KOPT-K1 (cell line): ENCODE data around the gene VIPR2.
"Not testable (repeated sequence)": the region's sequence is repeated elsewhere in the genome, so short reads cannot be mapped to it uniquely, and the experiment has no call there.

Source experiments
- H3K27ac ChIP-seq: fragments of 200-600 bp; sonication (generic); 2 replicates; pipeline ENCODE4 v1.5.1; 2016; ENCODE audit warnings: antibody characterized with exemption, mild to moderate bottlenecking, low read depth, low read length; ENCODE audit not compliant: poor library complexity, severe bottlenecking
- H3K36me3 ChIP-seq: fragments of 200-600 bp; sonication (generic); 2 replicates; pipeline ENCODE4 v1.5.1; 2017; ENCODE audit warnings: antibody characterized with exemption, mild to moderate bottlenecking, low read length, moderate library complexity; ENCODE audit not compliant: insufficient read depth
- H3K9me3 ChIP-seq: fragments of 200-600 bp; sonication (generic); 2 replicates; pipeline ENCODE4 v1.5.1; 2017; ENCODE audit warnings: antibody characterized with exemption, low read length, mild to moderate bottlenecking; ENCODE audit not compliant: insufficient read depth, poor library complexity, severe bottlenecking

VIPR2 gene

GRCh38 chr7:159091480-159092475 lies 52.9 kb downstream of the VIPR2 start:
- Histone ChIP-seq H3K9me3 (no peaks in the 10 kb centered on the region), H3K36me3 (peaks cover 75% of the 10 kb centered on the region), H3K27ac (peak overlapping the region; percentile 7)

DNA sequence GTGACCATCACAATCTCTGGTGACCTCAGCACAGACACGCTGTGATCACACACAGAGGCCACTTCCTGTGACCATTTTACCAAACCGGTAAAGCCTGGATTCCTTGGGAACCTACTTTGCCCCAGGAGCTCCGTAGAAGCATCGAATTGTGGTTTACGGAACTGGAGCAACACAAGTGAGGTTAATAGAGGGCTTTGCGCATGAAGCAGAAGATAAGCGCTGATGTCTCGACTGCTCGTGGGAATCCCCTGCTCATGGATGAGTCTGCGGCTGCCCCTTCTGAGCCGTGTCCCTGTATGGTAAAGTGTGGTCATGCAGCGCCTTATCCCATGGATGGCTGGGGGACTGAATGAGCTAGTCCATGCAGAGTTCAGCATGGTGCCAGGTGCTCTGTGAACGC lies 53.6 kb downstream of the VIPR2 start:
- H3K36me3 ChIP-seq = peaks cover 75% of the 10 kb centered on the region
- no peak overlapping the region for H3K27ac ChIP-seq
- H3K9me3 ChIP-seq = no peaks in the 10 kb centered on the region

- H3K36me3 ChIP-seq = peaks cover 73% of the 10 kb centered on the region
- H3K27ac ChIP-seq = no peak overlapping the region
- no peaks in the 10 kb centered on the region for H3K9me3 ChIP-seq
Observed at GRCh38 chr7:159088016-159088865, 56.4 kb downstream of the VIPR2 start.

- Histone ChIP-seq H3K27ac (peak overlapping the region; percentile 87), H3K36me3 (peaks cover 64% of the 10 kb centered on the region), H3K9me3 (no peaks in the 10 kb centered on the region)
Observed at GRCh38 chr7:159086301-159086925, 58.3 kb downstream of the VIPR2 start.

DNA sequence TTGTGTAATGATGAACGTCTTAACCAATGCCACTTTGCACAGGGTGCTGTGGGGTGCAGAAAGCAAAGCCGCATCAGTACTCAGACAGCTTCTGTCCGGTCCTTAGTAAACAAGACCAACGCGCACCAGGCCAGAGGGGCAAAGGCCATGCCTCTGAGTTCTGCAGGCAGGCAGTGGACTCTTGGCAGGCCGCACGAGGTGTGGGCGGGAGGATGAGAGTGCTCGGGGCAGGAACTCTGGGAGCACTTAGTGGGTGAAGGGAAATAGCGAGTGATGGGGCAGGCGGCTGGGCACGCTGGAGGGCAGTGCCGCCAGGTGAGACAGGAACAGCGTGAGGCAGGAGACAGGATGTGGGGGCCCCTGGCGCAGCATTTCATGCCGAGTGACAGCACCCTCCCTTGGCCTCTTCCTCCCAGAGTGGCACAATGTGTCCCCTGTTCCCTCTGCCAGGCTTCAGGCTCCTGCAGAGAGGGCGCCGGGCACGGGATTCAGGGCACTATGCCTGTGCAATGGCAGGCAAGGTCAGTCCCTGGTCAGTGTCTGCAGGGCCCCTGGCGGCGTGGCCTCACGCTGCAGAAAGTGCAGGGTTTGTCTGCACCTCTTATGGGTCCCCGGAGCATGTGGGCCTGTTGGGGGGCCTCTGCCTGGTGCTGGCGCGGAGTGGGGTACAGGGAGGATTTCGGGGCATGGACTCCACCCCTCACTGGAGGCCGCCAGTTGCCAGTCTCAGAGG lies 60.4 kb downstream of the VIPR2 start:
- no peaks in the 10 kb centered on the region for H3K9me3 ChIP-seq
- H3K27ac ChIP-seq = peak overlapping the region; percentile 87
- peaks cover 54% of the 10 kb centered on the region for H3K36me3 ChIP-seq

DNA sequence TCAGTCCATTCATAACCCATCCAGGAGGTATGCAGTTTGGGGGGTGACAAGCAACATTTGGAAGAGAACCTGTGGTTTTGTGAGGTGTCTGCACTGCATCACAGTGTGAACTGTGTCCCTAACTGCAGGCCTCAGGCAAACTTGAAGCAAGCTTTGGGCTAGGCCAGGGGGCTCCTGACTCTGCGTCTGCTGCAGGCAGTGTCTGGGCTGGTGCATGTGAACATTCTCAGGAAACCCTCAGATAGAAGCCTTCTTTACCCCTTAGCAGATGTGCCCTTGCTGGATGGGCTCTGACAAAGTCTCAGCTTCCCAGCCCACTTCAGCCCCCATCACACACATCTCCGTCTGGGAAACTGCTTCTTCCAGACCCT lies 61.0 kb downstream of the VIPR2 start:
- Histone ChIP-seq H3K9me3 (peaks cover 4% of the 10 kb centered on the region), H3K27ac (peak overlapping the region; percentile 87), H3K36me3 (peaks cover 57% of the 10 kb centered on the region)

- H3K36me3 ChIP-seq = peaks cover 57% of the 10 kb centered on the region
- peak overlapping the region; percentile 87 for H3K27ac ChIP-seq
- peaks cover 10% of the 10 kb centered on the region for H3K9me3 ChIP-seq
Observed at GRCh38 chr7:159083001-159083697, 61.5 kb downstream of the VIPR2 start.

GRCh38 chr7:159082075-159082474 lies 62.6 kb downstream of the VIPR2 start:
- Histone ChIP-seq H3K36me3 (peaks cover 53% of the 10 kb centered on the region), H3K9me3 (peaks cover 17% of the 10 kb centered on the region)
- not testable (repeated sequence) for H3K27ac ChIP-seq

DNA sequence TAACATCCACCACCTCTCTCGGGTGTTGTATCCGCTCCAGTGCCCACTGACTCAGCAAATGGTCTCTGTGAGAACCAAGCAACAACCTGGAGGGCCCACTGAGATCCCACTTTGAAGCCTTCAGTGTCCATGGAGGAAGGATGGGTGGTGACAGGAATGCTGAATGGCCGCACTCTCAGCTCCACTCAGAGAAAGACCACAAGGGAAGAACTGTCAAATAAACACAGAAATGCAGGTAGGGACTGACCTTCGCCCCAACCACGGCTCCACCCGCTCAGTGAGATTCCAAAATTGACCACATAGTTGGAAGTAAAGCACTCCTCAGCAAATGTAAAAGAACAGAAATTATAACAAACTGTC lies 65.8 kb downstream of the VIPR2 start:
- Histone ChIP-seq H3K9me3 (peaks cover 36% of the 10 kb centered on the region), H3K36me3 (peaks cover 37% of the 10 kb centered on the region), H3K27ac (peak overlapping the region; percentile 44)

DNA sequence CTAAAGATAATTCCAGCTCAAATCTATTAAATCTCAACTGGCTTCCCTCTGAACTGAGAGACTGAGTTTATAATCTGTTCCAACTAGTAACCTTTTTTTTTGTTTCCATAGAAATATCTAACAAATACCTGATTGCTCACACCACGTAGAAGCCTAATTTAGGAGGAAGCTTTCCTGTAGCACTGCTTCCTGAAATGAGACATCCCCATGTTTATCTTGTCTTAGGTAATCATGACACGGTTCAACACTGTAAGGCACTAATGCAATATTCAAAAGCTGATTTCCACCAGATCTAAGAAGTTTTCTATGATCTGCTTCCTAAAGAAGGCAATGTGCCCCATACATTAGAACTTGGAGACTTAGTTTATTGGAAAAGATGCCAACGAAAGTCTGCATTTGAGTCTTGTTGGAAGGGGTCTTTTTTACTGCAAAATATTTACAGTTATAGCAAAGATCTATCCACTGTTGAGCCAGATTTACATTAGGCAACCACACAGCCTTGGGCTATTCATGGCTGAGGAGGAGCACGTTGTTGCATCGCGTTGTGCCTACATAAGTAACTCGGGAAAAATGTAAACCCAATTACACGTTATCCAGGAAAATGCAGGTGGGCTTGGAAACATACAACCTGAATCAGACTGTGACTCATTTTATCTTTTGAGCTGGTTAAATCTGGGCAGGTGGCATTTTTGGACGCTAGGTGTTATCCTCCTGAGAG lies 66.3 kb downstream of the VIPR2 start:
- H3K36me3 ChIP-seq = peaks cover 32% of the 10 kb centered on the region
- peak overlapping the region; percentile 44 for H3K27ac ChIP-seq
- peaks cover 36% of the 10 kb centered on the region for H3K9me3 ChIP-seq

GRCh38 chr7:159076333-159076732 lies 68.3 kb downstream of the VIPR2 start:
- Histone ChIP-seq H3K36me3 (peaks cover 22% of the 10 kb centered on the region), H3K27ac (peak overlapping the region; percentile 92), H3K9me3 (peaks cover 36% of the 10 kb centered on the region)

DNA sequence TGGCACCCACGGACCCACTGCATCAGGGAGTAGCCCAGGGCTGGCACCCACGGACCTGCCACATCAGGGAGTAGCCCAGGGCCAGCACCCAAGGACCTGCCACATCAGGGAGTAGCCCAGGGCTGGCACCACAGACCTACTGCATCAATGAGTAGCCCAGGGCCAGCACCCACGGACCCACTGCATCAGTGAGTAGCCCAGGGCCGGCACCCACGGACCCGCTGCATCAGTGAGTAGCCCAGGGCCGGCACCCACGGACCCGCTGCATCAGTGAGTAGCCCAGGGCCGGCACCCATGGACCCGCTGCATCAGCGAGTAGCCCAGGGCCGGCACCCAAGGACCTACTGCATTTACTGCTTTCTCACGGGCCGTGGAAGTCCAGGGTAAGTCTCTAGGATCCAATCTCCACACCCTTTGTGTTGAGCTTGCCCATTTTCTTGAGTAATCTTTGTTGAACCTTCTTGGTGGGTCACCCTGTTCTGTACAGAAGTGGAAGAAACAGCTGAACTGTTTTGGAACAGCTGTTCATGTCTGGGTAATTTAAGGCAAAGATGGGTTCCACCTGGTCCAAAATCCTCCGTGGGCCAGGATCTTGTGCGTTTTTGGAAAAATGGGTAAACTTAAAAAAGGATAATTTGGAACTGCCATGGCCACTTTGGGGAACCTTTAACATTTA lies 69.0 kb downstream of the VIPR2 start:
- Histone ChIP-seq H3K36me3 (peaks cover 22% of the 10 kb centered on the region), H3K9me3 (peaks cover 36% of the 10 kb centered on the region), H3K27ac (peak overlapping the region; percentile 92)

GRCh38 chr7:159071260-159071659 lies 73.4 kb downstream of the VIPR2 start:
- H3K27ac ChIP-seq = peak overlapping the region; percentile 92
- peaks cover 11% of the 10 kb centered on the region for H3K9me3 ChIP-seq

More at GRCh38 chr7:159071260-159071659, 73.4 kb downstream of the VIPR2 start:
- H3K36me3 ChIP-seq = peaks cover 22% of the 10 kb centered on the region
